Mesenchymal stem cell (in vitro differentiated cells and primary cell): ENCODE data around the gene GLTP.

Source experiments
- DNase-seq: peaks from one replicate; pipeline ENCODE4 v3.0.0-alpha.2; 2013
- H2AFZ ChIP-seq: one replicate; pipeline ENCODE4 v1.6.1; 2013; ENCODE audit warnings: low read depth, mild to moderate bottlenecking, control low read depth, inconsistent platforms, low read length, moderate library complexity
- H2AK5ac ChIP-seq: 2 replicates; pipeline ENCODE4 v1.6.1; 2013; ENCODE audit warnings: low read length, moderate library complexity, mild to moderate bottlenecking, inconsistent platforms; ENCODE audit not compliant: severe bottlenecking
- H2BK120ac ChIP-seq: one replicate; pipeline ENCODE4 v1.6.1; 2013; ENCODE audit warnings: low read depth, mild to moderate bottlenecking, inconsistent platforms, low read length, moderate library complexity
- H2BK12ac ChIP-seq, 2 experiments: one replicate each; pipeline ENCODE4 v1.6.1; 2013; ENCODE audit warnings: inconsistent platforms in 2 of 2, low read length in 2 of 2, mild to moderate bottlenecking in 2 of 2, moderate library complexity in 2 of 2, control low read depth in 1 of 2
- H2BK15ac ChIP-seq: one replicate; pipeline ENCODE4 v1.6.1; 2013; ENCODE audit warnings: mild to moderate bottlenecking, low read depth, inconsistent platforms; ENCODE audit not compliant: poor library complexity, severe bottlenecking
- H2BK5ac ChIP-seq: 2 replicates; pipeline ENCODE4 v1.6.1; 2013; ENCODE audit warnings: low read depth, mild to moderate bottlenecking, low read length, control low read depth, inconsistent platforms; ENCODE audit not compliant: poor library complexity, severe bottlenecking
- H3K14ac ChIP-seq, 2 experiments: one replicate each; pipeline ENCODE4 v1.6.1; 2013; ENCODE audit warnings: inconsistent platforms in 2 of 2, low read length in 2 of 2, control low read depth in 1 of 2, mild to moderate bottlenecking in 1 of 2, moderate library complexity in 1 of 2
- H3K18ac ChIP-seq, 2 experiments: one replicate each; pipeline ENCODE4 v1.6.1; 2013; ENCODE audit warnings: inconsistent platforms in 2 of 2, low read length in 2 of 2, control low read depth in 1 of 2, low read depth in 1 of 2, mild to moderate bottlenecking in 1 of 2
- H3K23ac ChIP-seq, 2 experiments: one replicate each; pipeline ENCODE4 v1.6.1; 2013; ENCODE audit warnings: inconsistent platforms in 2 of 2, low read length in 2 of 2, mild to moderate bottlenecking in 2 of 2, moderate library complexity in 2 of 2, control low read depth in 1 of 2
- H3K27ac ChIP-seq: 2 replicates; pipeline ENCODE4 v1.5.1; 2013; ENCODE audit warnings: mild to moderate bottlenecking, moderate library complexity, low read length, control low read depth, inconsistent platforms; ENCODE audit not compliant: poor library complexity, severe bottlenecking
- H3K27me3 ChIP-seq, 2 experiments: 2 replicates each; pipeline versions ENCODE4 v1.6.1 to v1.7.0; 2013; ENCODE audit warnings: low read length in 2 of 2, mild to moderate bottlenecking in 2 of 2, moderate library complexity in 2 of 2, control low read depth in 1 of 2, inconsistent platforms in 1 of 2; ENCODE audit not compliant: control insufficient read depth in 1 of 2, insufficient read depth in 1 of 2
- H3K36me3 ChIP-seq, 2 experiments: 2 replicates each; pipeline versions ENCODE4 v1.6.1 to v1.7.0; 2013; ENCODE audit warnings: low read length in 2 of 2, control low read depth in 1 of 2, inconsistent platforms in 1 of 2, low read depth in 1 of 2, mild to moderate bottlenecking in 1 of 2; ENCODE audit not compliant: insufficient read depth in 2 of 2, control insufficient read depth in 1 of 2
- H3K4ac ChIP-seq, 2 experiments: one replicate each; pipeline ENCODE4 v1.6.1; 2013; ENCODE audit warnings: inconsistent platforms in 2 of 2, low read length in 2 of 2, mild to moderate bottlenecking in 2 of 2, moderate library complexity in 2 of 2, control low read depth in 1 of 2, low read depth in 1 of 2
- H3K4me1 ChIP-seq: 2 replicates; pipeline ENCODE4 v1.6.1; 2013; ENCODE audit warnings: low read depth, low read length, control low read depth; ENCODE audit not compliant: control insufficient read depth, insufficient read depth
- H3K4me2 ChIP-seq: 2 replicates; pipeline ENCODE4 v1.6.1; 2013; ENCODE audit warnings: low read length, mild to moderate bottlenecking, inconsistent platforms; ENCODE audit not compliant: poor library complexity, severe bottlenecking
- H3K4me3 ChIP-seq, 2 experiments: 2 replicates each; pipeline versions ENCODE4 v1.5.1 to v1.7.0; 2013; ENCODE audit warnings: low read length in 2 of 2, mild to moderate bottlenecking in 2 of 2, control low read depth in 1 of 2, low read depth in 1 of 2; ENCODE audit not compliant: insufficient read depth in 1 of 2
- H3K79me1 ChIP-seq: replicated peaks from 2 replicates; pipeline ENCODE4 v1.6.1; 2013; ENCODE audit warnings: mild to moderate bottlenecking, control low read depth, low read length, inconsistent platforms; ENCODE audit not compliant: poor library complexity, severe bottlenecking
- H3K9ac ChIP-seq: 2 replicates; pipeline ENCODE4 v1.7.0; 2013; ENCODE audit warnings: mild to moderate bottlenecking, low read length, moderate library complexity
- H3K9me3 ChIP-seq: 2 replicates; pipeline ENCODE4 v1.7.0; 2013; ENCODE audit warnings: mild to moderate bottlenecking, low read length; ENCODE audit not compliant: control insufficient read depth
- H4K8ac ChIP-seq: one replicate; pipeline ENCODE4 v1.6.1; 2013; ENCODE audit warnings: inconsistent platforms, mild to moderate bottlenecking, low read length, moderate library complexity
- H4K91ac ChIP-seq: one replicate; pipeline ENCODE4 v1.6.1; 2013; ENCODE audit warnings: mild to moderate bottlenecking, low read length, inconsistent platforms
- WGBS: methylation state at CpG from one replicate; pipeline ENCODE4 v1.1.7; 2013; ENCODE audit warnings: mixed read lengths; 5-methylcytosine and 5-hydroxymethylcytosine counted together

GLTP gene

DNA sequence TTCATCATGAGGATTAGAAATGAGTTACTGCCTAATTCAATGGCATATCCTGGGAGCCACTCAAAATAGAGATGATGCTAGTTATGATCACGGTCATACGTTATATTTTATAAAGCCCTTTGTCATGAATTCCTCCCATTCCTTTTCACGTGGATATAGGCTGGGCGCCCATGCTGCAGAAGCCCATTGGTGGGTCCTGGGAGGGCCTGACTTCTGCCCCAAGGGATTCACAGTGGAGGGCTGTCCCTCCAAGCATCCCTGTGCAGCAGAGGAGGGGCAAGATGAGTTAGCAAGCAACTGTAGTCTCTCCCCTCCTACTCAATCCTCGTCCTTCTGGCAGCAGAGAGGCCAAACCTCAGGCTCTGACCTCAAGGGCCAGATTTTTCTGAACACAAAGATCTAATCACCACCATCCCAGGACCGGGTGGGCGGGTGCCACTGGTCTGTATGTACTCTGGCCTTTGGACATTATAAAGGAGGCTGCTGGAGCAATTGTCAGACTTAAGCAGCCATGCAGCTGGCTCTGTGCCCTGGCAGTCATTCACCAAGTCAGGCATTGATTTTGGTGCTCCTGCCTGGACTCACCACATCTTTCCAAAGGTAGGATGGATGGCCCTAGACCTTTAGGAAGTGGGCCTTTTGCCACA lies 8.6 kb downstream of the GLTP start:
- Histone ChIP-seq H2AFZ (no peak overlapping the region), H2BK5ac (no peak overlapping the region), H3K27me3 (no peaks in the 10 kb centered on the region), H3K14ac (no peak overlapping the region), H3K4me2 (no peak overlapping the region), H3K4me1 (no peaks in the 10 kb centered on the region), H3K4me3 (no peak overlapping the region), H2BK15ac (no peak overlapping the region), H4K91ac (no peak overlapping the region), H3K9ac (peak overlapping the region; percentile 42), H2BK12ac (no peak overlapping the region), H3K36me3 (peaks cover 0 to 10% of the 10 kb centered on the region in 2 experiments), H3K4ac (no peak overlapping the region), H4K8ac (no peak overlapping the region), H3K79me1 (peaks cover 37% of the 10 kb centered on the region), H3K27ac (no peak overlapping the region), H2BK120ac (no peak overlapping the region), H3K23ac (no peak overlapping the region), H3K9me3 (no peaks in the 10 kb centered on the region), H2AK5ac (no peak overlapping the region), H3K18ac (no peak overlapping the region)
- DNase-seq, result no peak
- 91% methylated on average over 7 of the region's 7 CpGs for whole genome bisulfite sequencing

DNA sequence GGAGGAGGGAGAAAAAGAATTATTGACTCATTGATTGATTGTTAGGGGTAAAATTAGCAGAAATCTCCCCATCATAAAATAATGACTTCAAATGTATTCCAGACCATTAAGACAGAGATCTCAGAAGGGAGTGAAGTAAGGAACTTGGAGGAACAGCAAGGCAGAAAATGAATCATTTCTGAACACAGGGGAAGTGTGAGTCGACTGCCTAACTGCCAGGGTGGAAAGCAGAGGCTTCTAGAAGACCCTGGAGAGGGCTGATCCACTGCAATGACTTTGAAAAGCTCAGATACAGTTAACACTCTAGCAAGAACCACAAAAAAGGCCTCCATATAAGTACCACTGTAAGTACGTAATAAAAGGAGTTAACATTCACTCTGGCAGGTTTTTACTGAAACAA lies 9.7 kb downstream of the GLTP start:
- no peak overlapping the region for H3K4ac ChIP-seq
- DNase-seq, result peak; percentile 40
- H2BK120ac ChIP-seq, result no peak overlapping the region
- no peak overlapping the region for H3K18ac ChIP-seq
- H3K9me3 ChIP-seq, result no peaks in the 10 kb centered on the region
- no peak overlapping the region for H3K4me3 ChIP-seq
- no peak overlapping the region for H3K14ac ChIP-seq
- H2AK5ac ChIP-seq, result no peak overlapping the region
- no peak overlapping the region for H2AFZ ChIP-seq
- H3K79me1 ChIP-seq, result peaks cover 40% of the 10 kb centered on the region
- H2BK15ac ChIP-seq, result no peak overlapping the region
- H3K27ac ChIP-seq, result no peak overlapping the region
- H3K36me3 ChIP-seq, result peaks cover 0 to 10% of the 10 kb centered on the region in 2 experiments
- H3K4me2 ChIP-seq, result no peak overlapping the region
- 82% methylated on average over 2 of the region's 2 CpGs for WGBS
- no peaks in the 10 kb centered on the region for H3K27me3 ChIP-seq
- H2BK12ac ChIP-seq, result no peak overlapping the region
- no peak overlapping the region for H2BK5ac ChIP-seq
- H4K91ac ChIP-seq, result no peak overlapping the region
- H3K9ac ChIP-seq, result peak overlapping the region; percentile 47
- no peak overlapping the region for H4K8ac ChIP-seq
- H3K4me1 ChIP-seq, result no peaks in the 10 kb centered on the region
- H3K23ac ChIP-seq, result no peak overlapping the region

DNA sequence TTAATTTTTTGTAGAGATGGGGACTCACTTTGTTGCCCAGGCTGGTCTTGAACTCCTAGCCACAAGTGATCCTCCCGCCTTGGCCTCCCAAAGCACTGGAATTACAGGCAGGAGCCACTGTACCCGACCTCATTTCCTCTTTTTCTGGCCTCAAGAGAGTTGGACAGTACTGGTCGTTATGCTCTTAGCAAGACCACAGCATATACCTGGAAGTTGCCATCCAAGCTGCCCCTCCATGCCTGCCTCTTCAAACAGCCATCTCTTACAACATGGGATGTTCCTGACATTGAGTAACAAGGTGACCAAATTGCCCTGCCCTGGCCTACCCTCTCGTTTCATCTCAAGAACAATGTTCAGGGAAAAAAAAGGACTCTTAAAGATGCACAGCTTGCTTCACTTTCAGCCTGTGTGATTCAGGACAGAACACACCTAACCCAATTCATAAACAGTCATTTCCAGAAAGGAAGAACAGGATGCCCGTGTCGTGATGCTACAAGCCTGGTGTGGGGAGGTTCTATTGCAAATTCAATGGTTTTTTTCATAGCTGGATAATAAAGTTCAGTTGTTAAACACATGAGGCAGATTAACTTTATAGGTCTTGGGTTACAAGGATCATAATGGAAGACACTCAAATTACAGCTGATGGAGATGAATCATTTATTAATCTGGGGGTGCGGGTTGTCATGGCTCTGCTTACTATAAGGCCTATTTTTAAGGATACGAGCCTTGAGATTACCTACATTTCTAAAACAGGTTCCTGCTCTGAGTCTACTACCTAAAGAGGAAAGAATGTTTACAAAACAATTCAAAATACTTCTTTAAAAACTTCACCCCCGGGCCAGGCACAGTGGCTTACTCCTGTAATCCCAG lies 11.9 kb downstream of the GLTP start:
- Histone ChIP-seq H4K91ac (no peak overlapping the region), H2AK5ac (no peak overlapping the region), H3K4me2 (no peak overlapping the region), H3K36me3 (peaks cover 0 to 10% of the 10 kb centered on the region in 2 experiments), H4K8ac (no peak overlapping the region), H3K79me1 (peaks cover 34% of the 10 kb centered on the region), H3K4me3 (no peak overlapping the region), H2BK120ac (no peak overlapping the region), H3K27me3 (no peaks in the 10 kb centered on the region), H3K23ac (no peak overlapping the region), H3K14ac (no peak overlapping the region), H2AFZ (no peak overlapping the region), H2BK15ac (no peak overlapping the region), H2BK5ac (no peak overlapping the region), H3K27ac (no peak overlapping the region), H2BK12ac (no peak overlapping the region), H3K9ac (no peak overlapping the region), H3K4ac (no peak overlapping the region), H3K18ac (no peak overlapping the region), H3K4me1 (peaks cover 8% of the 10 kb centered on the region), H3K9me3 (no peaks in the 10 kb centered on the region)
- 87% methylated on average over 9 of the region's 9 CpGs for WGBS
- DNase-seq, result no peak

DNA sequence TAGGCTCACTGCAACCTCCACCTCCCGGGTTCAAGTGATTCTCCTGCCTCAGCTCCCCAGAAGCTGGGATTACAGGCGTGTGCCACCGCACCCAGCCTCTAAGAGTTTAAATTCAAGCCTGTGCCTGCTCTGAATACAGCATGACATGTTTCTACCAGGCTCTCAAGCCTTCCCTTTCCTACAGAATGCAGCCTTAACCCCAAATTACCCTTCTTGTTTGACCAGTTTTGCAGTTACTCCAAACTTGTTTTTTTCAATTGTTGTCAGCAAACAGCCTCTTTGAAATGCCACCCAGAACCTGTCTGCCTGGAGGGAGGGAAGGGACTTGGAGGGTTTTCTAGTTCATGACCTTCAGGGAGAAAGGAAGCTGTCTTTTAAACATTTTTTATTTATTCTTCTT lies 15.4 kb downstream of the GLTP start:
- Histone ChIP-seq H3K4me1 (peaks cover 23% of the 10 kb centered on the region), H3K4me3 (no peak overlapping the region), H3K4ac (no peak overlapping the region), H3K4me2 (no peak overlapping the region), H3K79me1 (peaks cover 28% of the 10 kb centered on the region), H2BK15ac (no peak overlapping the region), H3K36me3 (peaks cover 2 to 10% of the 10 kb centered on the region in 2 experiments), H3K23ac (no peak overlapping the region), H4K8ac (no peak overlapping the region), H3K9ac (no peak overlapping the region), H2BK12ac (no peak overlapping the region), H2BK5ac (no peak overlapping the region), H2AK5ac (no peak overlapping the region), H3K14ac (no peak overlapping the region), H3K27ac (no peak overlapping the region), H2AFZ (no peak overlapping the region), H3K18ac (no peak overlapping the region), H4K91ac (no peak overlapping the region), H3K9me3 (no peaks in the 10 kb centered on the region), H2BK120ac (no peak overlapping the region), H3K27me3 (no peaks in the 10 kb centered on the region)
- WGBS, result 98% methylated on average over 3 of the region's 3 CpGs
- DNase-seq, result no peak
